Measurements from ENCODE around the gene VDAC1.
"Not testable (repeated sequence)": the region's sequence is repeated elsewhere in the genome, so short reads cannot be mapped to it uniquely, and the experiment has no call there.

VDAC1 gene

GRCh38 chr5:133963493-133964128 lies 41.2 kb downstream of the VDAC1 start:
- no peak for DNase-seq

- DNase-seq, result no peak
These were observed 41.8 kb downstream of the VDAC1 start for GRCh38 chr5:133962801-133963476.

- no peak for DNase-seq
These were observed 42.6 kb downstream of the VDAC1 start for GRCh38 chr5:133962131-133962530.

GRCh38 chr5:133959643-133960042 lies 45.1 kb downstream of the VDAC1 start:
- no peak for DNase-seq

GRCh38 chr5:133957591-133957990 lies 47.2 kb downstream of the VDAC1 start:
- no peak for DNase-seq

GRCh38 chr5:133957080-133957479 lies 47.7 kb downstream of the VDAC1 start:
- no peak for DNase-seq

- DNase-seq, result not testable (repeated sequence)
These were observed 48.6 kb downstream of the VDAC1 start for GRCh38 chr5:133956196-133956595.

- no peak for DNase-seq
These were observed 51.1 kb downstream of the VDAC1 start for GRCh38 chr5:133953568-133954145.

- DNase-seq, result no peak
These were observed 51.8 kb downstream of the VDAC1 start for GRCh38 chr5:133952729-133953567.

- no peak for DNase-seq
These were observed 53.8 kb downstream of the VDAC1 start for GRCh38 chr5:133950821-133951612.

- no peak for DNase-seq
These were observed 56.1 kb downstream of the VDAC1 start for GRCh38 chr5:133948721-133949120.

GRCh38 chr5:133947431-133947841 lies 57.3 kb downstream of the VDAC1 start:
- DNase-seq, result no peak

- DNase-seq, result no peak
These were observed 59.2 kb downstream of the VDAC1 start for GRCh38 chr5:133945568-133945967.

GRCh38 chr5:133944263-133945185 lies 60.3 kb downstream of the VDAC1 start:
- peak; percentile 69 for DNase-seq

GRCh38 chr5:133943475-133943817 lies 61.3 kb downstream of the VDAC1 start:
- no peak for DNase-seq

- DNase-seq, result no peak
These were observed 61.9 kb downstream of the VDAC1 start for GRCh38 chr5:133942614-133943474.

GRCh38 chr5:133941456-133942196 lies 63.1 kb downstream of the VDAC1 start:
- DNase-seq, result no peak

GRCh38 chr5:133939668-133940067 lies 65.1 kb downstream of the VDAC1 start:
- DNase-seq, result no peak

GRCh38 chr5:133938929-133939328 lies 65.8 kb downstream of the VDAC1 start:
- no peak for DNase-seq
